OCI-M2 (cell line): ENCODE measurements around the gene HLA-C.
"Not testable (repeated sequence)": the region's sequence is repeated elsewhere in the genome, so short reads cannot be mapped to it uniquely, and the experiment has no call there.

Source experiments
- DNase-seq: peaks from one replicate; lab custom pipeline; 2025; ENCODE audit not compliant: unreplicated experiment; lab: John Stamatoyannopoulos, UW

Gene HLA-C

DNA sequence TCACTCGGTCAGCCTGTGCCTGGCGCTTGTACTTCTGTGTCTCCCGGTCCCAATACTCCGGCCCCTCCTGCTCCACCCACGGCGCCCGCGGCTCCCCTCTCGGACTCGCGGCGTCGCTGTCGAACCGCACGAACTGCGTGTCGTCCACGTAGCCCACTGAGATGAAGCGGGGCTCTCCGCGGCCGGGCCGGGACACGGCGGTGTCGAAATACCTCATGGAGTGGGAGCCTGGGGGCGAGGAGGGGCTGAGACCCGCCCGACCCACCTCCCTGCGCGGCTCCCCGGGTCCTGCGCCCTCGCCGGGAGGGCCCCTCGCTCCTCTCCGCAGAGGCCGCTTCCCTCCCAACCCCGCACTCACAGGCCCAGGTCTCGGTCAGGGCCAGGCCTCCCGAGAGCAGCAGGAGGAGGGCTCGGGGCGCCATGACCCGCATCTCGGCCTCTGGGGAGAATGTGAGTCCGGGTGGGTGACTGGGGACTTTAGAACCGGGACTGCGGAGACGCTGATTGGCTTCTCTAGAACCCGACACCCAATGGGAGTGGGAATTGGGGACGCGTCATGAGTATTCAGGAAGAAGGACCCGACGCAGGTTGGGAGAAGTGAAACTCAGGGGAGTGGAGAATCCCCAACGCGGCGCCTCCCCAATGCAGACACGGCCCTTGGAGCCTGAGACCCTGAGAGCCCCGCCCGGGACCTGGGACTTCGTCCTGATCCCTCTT, at the start of gene HLA-C:
HLA-C (minus strand) TSS at position 452 of the 717 bp plus-strand sequence; CDS start at position 431, 21 bp downstream.
- DNase-seq = peak; percentile 79

DNA sequence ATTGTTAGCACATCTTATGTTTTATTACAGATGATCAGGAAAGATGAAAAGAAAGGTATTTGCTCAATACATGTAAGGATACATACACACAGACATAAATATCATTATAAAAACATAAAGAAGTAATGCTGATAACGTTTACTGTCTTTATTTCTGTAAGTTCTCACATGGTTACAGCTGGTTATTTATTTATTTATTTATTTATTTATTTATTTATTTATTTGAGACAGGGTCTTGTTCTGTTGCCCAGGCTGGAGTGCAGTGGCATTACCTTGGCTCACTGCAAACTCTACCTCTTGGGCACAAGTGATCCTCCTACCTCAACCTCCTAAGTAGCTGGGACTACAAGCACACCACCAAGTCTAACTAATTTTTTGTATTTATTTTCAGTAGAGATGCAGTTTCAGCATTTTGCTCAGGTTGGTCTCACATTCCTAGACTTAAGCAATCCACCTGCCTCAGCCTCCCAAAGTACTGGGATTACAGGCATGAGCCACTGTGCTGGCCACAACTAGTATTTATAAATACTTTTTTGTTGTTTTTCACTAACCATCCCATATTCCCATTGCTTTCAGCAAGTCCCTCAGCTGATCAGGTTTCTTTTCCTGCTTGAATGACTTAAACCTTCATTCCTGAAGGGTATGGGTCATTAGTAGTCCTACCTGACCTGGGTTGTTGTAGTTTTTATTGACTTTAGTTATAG, 49.3 kb upstream of the HLA-C start:
- DNase-seq = no peak

DNA sequence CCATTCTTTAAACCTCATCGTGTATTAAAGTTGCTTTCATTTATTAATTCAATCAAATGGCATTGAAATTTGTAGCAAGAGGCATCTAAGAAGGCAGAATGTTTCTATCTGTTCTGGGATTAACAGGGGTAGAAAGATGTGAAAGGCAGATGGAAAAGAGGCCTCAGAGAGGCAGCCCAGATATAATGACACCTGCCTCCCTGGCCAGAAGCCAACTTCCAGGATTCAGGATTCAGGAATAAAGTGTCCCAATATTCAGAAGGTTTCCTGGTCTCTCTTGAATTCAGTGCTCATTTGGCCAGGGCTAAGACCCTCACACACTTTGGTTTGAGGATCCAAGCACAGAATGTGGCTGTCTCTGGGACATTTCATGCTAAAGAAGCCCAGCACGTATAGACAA, 45.1 kb upstream of the HLA-C start:
- no peak for DNase-seq

DNA sequence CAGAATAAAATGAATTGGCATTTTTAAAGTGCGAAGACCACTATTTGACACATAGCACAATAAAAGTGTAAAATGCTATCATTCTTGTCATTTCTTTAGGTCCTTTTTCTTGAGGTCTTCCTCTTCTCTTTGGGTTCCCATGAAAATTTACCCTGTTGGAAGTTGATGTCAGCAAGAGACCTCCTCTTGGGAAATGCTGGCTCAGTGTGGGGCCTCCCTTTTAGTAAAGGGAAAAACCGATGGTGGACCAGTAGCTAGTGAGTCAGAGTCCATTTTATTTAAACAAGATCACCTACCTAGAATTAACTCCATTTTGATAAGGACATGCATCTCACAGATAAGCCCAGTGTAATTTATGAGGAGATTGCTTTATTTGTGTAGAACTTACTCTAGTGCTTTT, 37.7 kb upstream of the HLA-C start:
- DNase-seq = no peak

DNA sequence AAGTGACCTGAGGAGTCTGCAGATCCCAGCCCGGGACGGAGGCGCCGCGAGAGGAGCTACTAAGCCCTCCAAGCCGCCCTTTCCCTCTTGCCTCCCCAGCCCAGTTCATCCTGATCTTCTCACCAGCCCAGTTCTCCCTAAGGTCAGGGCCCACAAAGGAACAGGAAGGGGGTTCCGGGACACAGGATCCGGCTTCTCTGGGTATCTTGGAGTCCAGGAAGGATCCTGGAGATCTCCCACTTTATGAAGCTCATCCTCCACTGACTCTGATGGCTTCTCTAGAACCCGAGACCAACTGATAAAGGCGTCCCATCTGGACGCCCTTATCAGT, 36.9 kb upstream of the HLA-C start:
- DNase-seq = no peak

DNA sequence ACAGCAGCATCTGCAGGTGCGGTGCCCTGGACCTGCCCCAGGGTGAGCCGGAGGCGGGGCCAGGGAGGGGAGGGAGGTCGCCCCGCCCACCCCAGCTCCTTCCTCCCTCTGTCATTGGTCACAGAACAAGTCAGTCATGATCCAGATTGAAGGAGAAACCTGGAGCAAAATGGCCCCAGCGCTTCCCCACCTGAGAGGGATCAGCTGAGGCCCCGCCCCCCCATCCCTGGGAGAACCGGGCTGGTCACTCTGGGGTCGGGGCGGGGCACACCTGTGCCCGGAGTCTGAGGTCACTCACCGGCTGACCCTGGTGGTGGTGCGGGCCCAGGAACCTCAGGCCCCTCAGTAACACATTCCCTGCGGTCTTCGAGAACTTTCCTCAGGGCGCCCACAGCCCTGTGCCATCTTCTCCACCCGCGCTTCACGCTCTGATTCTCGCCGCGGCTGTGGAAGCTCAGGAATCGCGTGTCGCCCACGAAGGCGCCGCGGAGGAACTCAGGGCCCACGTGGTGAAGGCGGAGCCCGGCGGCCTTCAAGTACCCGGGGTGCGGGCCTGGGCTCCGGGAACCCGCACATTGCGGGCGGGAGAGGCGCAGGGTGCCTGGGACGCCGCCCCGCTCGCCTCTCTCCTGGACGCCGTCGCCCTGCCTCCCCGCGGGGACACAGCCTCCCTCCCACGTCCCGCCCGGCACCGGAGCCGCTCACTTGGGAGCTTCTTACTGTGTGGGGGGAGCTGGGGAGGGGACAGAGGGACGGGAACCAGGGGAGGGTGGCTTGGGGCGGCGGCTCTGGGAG, 36.4 kb upstream of the HLA-C start:
- DNase-seq = no peak

DNA sequence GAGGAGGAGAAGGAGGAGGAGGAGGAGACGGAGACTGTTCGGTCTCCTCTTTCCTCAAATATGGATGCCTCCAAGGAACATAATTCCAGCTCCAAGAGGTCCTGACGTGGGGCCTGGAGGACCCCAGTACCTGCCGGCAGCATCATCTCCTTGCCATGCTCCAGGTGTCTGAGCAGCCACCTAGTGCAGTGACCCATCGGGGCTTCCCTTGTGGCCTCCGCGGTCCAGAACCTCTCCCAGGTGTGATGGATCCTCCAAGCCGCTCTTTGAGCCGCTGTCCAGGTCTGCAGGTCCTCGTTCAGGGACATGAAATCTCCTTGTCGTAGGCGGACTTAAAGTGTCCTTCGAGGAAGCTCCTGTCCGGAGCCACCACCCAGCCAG, 35.8 kb upstream of the HLA-C start:
- DNase-seq = no peak

DNA sequence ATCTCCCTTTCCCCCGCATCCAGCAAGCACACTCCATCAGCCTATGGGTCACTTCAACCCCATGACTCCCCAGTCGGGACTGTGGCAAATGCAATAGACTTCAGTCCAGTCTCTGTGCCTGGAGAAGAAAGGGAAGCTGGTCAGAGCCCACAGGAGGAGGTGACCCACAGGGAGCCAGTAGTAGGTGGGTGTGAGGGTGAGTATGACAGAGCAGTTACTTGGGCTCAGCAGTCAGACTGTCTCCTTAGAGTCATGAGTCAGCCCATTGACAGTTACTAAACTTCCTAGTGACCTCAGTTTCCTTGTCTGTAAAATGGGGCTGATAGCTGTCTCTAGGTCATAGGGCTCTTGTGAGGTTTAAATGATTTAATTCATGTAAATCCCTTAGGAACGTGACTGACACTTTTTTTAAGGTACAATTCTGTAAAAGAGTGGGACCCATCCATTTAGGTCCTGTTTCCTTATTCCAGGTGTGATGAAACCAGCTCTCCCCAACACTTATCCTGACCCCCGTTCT, 33.9 kb upstream of the HLA-C start:
- no peak for DNase-seq

DNA sequence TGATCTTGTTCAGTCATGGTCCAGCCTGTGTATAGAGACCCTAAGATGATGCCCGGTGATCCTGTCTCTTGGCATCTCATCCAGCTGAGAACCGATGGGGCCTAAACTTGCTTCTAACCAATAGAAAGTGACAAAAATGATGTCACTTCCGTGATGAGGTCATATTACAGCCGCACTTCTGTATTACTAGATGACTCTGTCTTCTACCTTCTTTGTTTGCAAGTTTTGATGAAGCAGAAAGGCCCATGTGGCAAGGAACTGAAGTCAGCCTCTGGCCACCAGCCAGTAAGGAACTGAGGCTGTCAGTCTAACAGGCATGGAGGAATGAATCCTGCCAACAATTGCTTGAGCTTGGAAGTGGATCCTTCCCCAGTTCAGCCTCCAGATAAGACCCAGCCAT, 32.8 kb upstream of the HLA-C start:
- no peak for DNase-seq

DNA sequence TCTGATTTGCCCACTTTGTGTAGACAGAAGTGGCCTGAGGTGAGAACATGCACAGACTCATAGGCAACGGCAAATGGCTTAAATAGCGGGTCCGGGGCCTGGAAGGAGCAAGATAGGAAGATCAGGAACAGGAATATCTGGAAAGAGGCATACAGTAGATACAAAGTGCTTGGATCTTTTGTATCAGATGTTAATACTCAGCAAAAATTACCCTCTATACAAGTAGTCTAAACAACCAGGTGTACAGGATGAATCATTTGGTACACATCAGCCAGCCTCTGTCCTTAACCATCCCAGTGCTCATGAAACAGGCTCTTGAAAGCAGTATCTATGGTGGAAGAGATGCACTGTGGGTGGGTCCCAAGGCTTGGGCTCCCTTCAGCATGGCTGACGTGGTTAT, 28.9 kb upstream of the HLA-C start:
- DNase-seq = no peak

DNA sequence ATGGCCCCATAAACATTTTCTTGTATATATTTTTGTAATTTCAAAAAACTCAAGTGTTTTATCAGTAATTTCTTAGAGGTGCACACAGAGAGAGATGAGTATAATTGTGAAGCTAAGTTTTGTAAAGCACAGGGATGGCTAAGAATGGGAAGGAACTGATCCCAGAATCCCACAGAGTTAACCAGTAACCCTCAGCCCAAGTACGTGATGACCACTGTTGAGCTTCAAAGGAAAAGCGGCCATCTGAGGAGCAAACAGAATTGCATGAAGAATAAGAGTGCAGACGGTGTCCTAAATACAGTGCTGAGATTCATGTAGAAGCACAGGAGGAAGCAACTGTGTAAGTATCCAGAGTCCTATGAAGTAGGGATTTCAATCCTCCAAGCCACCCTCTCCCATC, 28.1 kb upstream of the HLA-C start:
- DNase-seq = no peak

DNA sequence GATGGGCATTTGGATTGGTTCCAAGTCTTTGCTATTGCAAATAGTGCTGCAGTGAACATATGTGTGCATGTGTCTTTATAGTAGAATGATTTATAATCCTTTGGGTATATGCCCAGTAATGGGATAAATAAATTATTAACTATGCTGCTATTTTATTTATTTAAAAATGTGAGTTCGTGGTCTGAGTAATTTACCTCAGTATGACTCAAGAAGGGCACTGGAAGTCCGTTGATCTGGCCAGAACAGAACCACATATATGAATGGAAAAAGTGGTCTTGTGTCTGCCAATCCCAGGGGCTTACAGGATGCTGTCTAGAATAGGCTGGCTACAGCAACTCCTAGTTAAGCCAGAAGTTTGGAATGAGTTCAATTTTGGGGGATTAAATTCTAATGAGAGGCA, 27.6 kb upstream of the HLA-C start:
- no peak for DNase-seq

DNA sequence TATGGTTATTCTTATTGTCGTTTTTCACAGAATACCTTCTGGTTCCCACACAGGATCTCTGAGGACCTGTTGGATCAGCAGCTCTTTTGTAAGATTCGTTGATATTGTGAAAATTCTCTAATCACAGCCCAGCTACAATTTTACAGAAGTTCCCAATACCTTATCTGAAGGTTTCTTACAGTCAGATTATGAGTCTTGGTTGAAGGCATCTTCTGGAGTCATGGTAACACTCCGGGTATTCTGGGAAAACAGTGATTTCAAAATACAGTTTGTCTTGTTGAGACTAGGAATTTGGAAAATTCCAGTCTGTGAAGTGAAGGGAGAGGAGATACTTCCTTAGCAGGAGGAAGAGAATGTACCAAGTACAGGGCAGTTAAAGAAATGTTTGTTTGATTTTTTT, 22.2 kb upstream of the HLA-C start:
- DNase-seq = no peak

DNA sequence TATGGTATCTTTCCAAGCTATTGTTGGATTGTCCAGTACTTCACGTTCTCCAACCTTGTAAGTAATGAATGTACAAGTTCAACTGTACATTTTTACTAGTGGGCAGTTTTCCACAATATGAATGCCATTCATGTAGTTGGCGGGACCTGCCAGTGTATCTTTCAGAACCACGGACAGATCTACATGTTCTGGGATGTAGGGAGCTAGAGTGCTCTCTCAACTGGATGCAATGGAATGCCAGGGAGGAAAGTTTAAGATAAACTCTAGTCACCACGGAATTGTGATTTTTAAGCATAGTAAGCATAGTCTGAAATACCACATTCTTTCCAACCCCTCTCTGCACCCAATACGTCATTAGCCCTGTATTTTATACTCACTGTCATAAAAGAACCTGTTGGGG, 21.5 kb upstream of the HLA-C start:
- no peak for DNase-seq

DNA sequence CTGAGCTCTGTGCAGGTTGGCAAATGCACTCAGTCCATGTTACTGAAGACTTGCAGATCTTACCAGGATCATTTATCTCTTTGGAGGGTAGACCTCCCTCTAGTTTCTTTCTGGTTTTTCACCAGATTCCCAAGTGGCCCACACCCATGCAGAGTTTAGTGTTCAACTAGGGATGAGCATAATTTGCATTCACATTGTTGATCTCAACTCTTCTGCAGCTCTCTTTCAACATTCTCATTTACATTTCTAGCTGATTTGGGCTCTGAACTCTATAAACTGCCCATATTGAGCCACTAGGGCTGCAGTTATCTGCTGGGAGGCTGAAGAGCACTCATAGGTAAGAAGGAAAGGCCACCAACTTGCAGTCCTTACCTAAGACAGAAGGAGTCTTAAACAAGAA, 17.9 kb upstream of the HLA-C start:
- DNase-seq = no peak

DNA sequence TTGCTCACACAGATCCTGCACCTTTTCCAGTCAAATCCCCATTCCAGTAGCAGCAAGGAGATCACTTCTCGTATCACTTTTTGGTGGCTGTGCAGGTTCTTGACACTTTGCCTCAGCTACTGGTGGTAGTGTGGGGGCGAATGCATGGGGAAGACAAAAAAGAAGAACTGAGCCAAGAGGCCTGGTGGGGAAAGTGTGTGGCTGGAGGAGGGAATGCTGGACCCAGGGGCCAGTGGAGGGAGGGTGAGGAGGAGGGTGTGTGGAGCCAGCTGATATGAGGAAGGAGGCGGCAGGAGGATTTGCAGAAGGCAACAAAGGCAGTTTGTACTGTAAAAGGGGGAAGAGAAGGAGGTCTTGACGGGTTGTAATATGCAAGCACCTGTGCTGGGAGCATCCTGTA, 15.7 kb upstream of the HLA-C start:
- DNase-seq = no peak

DNA sequence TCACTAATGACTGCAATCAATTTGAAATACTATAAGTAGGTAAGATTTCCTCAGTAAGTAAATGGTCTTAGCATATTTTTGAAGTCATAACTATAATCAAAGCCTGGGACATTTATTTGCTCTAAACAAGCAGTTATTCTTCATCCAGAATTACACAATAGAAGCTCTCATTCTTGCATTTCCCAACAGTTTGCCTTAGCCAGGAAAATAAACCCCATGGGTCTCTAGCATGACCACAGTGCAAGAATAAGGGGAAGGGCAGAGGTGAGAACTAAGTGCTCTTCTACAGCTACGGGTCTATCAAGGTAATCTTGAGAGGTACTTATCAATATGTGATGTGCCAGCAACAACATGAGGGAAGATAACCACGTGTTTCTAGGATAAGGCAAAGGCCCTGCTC, 14.1 kb upstream of the HLA-C start:
- DNase-seq = no peak

DNA sequence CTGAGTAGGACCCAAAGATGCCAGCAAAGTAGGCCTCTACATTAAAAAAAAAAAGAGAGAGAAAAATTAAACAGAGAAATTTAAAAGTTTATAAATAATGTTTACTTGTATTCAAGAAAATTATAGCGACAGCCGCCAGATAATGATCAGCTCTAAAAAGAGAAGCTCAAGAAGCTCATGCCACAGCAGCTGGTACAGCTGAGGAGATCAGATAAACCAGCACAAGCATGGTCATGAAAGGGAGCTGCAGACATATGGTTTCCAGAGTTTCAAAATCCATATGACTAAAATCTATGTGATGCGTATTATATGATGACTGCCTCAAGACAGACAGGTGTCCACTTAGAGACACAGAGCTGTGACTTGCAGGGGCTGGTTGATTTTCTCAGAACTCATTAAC, 13.6 kb upstream of the HLA-C start:
- no peak for DNase-seq

DNA sequence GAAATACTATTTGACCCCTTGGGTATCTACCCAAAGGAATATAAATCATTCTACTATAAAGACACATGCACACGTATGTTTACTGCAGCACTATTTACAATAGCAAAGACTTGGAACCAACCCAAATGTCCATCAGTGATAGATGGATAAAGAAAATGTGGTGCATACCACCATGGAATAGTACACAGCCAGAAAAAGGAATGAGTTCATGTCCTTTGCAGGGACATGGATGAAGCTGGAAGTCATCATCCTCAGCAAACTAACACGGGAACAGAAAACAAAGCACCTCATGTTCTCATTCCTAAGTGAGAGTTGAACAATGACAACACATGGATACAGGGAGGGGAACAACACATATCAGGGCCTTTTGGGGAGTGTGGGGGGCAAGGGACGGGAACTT, 7.8 kb upstream of the HLA-C start:
- not testable (repeated sequence) for DNase-seq

DNA sequence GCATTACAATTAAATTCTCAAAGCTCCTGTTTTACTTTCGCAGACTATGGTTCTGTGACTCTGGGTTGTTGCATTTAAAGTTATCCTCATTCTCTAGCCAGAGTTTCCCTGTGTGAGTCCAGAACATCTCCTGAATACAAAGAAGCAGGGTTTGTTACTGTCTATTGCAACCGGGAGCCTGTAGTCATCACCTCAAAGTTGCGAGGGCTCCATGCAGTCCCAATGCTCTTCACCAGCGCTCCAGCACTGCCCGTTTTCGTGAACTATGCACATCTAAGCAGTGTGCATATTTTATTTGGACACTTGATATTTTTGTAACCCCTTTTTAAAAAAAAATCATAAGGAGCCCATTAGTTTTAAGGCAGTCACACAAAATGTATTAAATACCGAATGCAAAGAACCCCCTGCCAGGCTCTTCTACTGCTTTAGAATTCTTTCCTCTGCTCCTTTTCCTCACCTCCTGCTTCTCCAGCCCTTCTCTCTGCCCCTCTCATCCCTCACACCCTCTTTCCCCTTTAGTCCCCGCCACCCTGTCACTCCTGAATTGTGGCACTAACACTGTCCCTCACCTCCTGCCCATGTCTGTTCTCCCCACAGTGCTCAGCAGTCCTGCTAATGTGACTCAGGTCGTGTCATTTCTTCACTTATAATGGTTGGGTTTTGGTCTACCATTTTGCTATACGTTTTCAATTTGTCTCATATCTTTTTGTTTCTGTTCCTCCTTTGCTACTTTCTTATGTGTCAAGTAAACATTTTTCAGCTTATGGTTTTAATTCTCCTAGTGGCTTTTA, 1.1 kb upstream of the HLA-C start:
- DNase-seq = no peak

DNA sequence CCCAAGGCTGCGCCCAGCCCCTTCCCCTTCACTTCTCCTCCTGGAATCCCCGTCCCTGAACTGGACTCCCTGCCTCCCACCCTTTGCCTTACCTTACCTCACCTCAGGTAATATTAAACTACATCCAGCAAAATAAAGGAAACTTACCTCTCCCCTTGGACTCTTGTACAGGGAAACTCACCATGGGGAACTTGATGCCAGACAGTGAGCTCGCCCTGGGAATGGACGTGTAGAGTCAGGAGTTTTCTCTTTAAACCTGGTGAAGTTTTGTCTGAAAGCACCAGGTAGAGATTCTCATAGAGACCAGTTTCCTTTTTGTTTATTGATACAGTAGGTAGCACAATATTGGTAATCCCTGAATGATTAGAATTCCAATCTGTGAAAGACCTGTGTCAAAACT, 544 bp upstream of the HLA-C start:
- DNase-seq = no peak
